Peyer's patch (tissue), 4 donors: ENCODE data around the gene KANSL1. TPM values are rescaled to one million over a fixed set of nuclear protein-coding genes. Genes with fewer than 3 reads are reported as not detected.

ENCODE experiments used
- DNase-seq, 3 donors: peaks; one replicate each; pipeline ENCODE4 v3.0.0-alpha.2; 2017 to 2019
- H3K27ac ChIP-seq, 4 donors: fragments of 200-600 bp; sonication (generic); one replicate each; pipeline ENCODE4 v1.5.1; 2016 to 2019
- H3K27me3 ChIP-seq, 2 donors: fragments of 200-600 bp; sonication (generic); one replicate each; pipeline ENCODE4 v1.5.1; 2019
- H3K36me3 ChIP-seq, 3 donors: fragments of 200-600 bp; sonication (generic); one replicate each; pipeline ENCODE4 v1.5.1; 2016 to 2019
- H3K4me1 ChIP-seq, 4 donors: fragments of 200-600 bp; sonication (generic); one replicate each; pipeline ENCODE4 v1.5.1; 2016 to 2019
- H3K4me3 ChIP-seq, 4 donors: fragments of 200-600 bp; sonication (generic); 1 replicate in 3 of 4; 2 replicates in 1 of 4; pipeline ENCODE4 v1.5.1; 2016 to 2019; ENCODE audit warnings: mild to moderate bottlenecking in 1 of 4
- H3K9me3 ChIP-seq, 4 donors: fragments of 200-600 bp; sonication (generic); one replicate each; pipeline ENCODE4 v1.5.1; 2016 to 2019; ENCODE audit warnings: mild to moderate bottlenecking in 1 of 4
- CTCF ChIP-seq, 6 experiments: fragments of 450-650 bp in 4 of 6; fragments of 200-600 bp in 2 of 6; sonication (generic) in 1 of 6; IDR thresholded peaks; one replicate each; pipeline ENCODE4 v1.5.1; 2017 to 2019; ENCODE audit warnings: antibody characterized with exemption in 6 of 6, mild to moderate bottlenecking in 3 of 6, moderate library complexity in 1 of 6
- POLR2A ChIP-seq, 2 donors: fragments of 450-650 bp; IDR thresholded peaks; one replicate each; pipeline ENCODE4 v1.5.1; 2017; ENCODE audit warnings: antibody characterized with exemption in 2 of 2, mild to moderate bottlenecking in 2 of 2, moderate library complexity in 2 of 2
- total RNA-seq, 4 donors: library from RNA; depleted of rRNA; stranded (reverse); fragments of >200 nt; gene quantifications; one replicate each; pipeline ENCODE4 v1.1.0, GENCODE V29; 2016

Gene KANSL1
- total RNA-seq, 4 donors from 2014 or later: 97.6 to 328 (median 141) TPM

- H3K4me3 ChIP-seq: no peak overlapping the region
- peaks cover 0 to 31% (median 0%) of the 10 kb centered on the region in 4 donors for H3K4me1 ChIP-seq
- H3K27ac ChIP-seq: no peak overlapping the region
- no peaks in the 10 kb centered on the region for H3K9me3 ChIP-seq
- no peaks in the 10 kb centered on the region for H3K27me3 ChIP-seq
- peaks cover 0 to 26% (median 0%) of the 10 kb centered on the region in 3 donors for H3K36me3 ChIP-seq
- no peak for DNase-seq
- TF ChIP-seq POLR2A (IDR thresholded peaks at IDR 0.05): no peak
- TF ChIP-seq CTCF (IDR thresholded peaks at IDR 0.05): no peak
Measured at GRCh38 chr17:46171939-46172338, 21.3 kb downstream of the KANSL1 start.

- TF ChIP-seq POLR2A (IDR thresholded peaks at IDR 0.05): no peak
- no peak for TF ChIP-seq CTCF (IDR thresholded peaks at IDR 0.05)
- Histone ChIP-seq H3K9me3 (no peaks in the 10 kb centered on the region), H3K27ac (no peak overlapping the region), H3K27me3 (no peaks in the 10 kb centered on the region), H3K36me3 (peaks cover 0 to 26% (median 0%) of the 10 kb centered on the region in 3 donors), H3K4me1 (peaks cover 0 to 24% (median 0%) of the 10 kb centered on the region in 4 donors), H3K4me3 (no peak overlapping the region)
- no peak for DNase-seq
Measured at GRCh38 chr17:46170639-46171429, 22.4 kb downstream of the KANSL1 start.

GRCh38 chr17:46169913-46170638, 23.2 kb downstream of the KANSL1 start:
- peaks cover 0 to 31% (median 0%) of the 10 kb centered on the region in 4 donors for H3K4me1 ChIP-seq
- no peak for DNase-seq

GRCh38 chr17:46167826-46168569, 25.2 kb downstream of the KANSL1 start:
- TF ChIP-seq POLR2A (IDR thresholded peaks at IDR 0.05): no peak
- TF ChIP-seq CTCF (IDR thresholded peaks at IDR 0.05): no peak
- Histone ChIP-seq H3K27ac (no peak overlapping the region), H3K36me3 (peaks cover 0 to 26% (median 0%) of the 10 kb centered on the region in 3 donors), H3K27me3 (no peaks in the 10 kb centered on the region), H3K9me3 (no peaks in the 10 kb centered on the region), H3K4me1 (peaks cover 0 to 32% (median 8%) of the 10 kb centered on the region in 4 donors), H3K4me3 (no peak overlapping the region)
- no peak for DNase-seq

More at GRCh38 chr17:46169913-46170638, 23.2 kb downstream of the KANSL1 start:
- TF ChIP-seq CTCF (IDR thresholded peaks at IDR 0.05) (no peak), POLR2A (IDR thresholded peaks at IDR 0.05) (no peak)
- Histone ChIP-seq H3K27me3 (no peaks in the 10 kb centered on the region), H3K27ac (no peak overlapping the region), H3K9me3 (no peaks in the 10 kb centered on the region), H3K36me3 (peaks cover 0 to 26% (median 0%) of the 10 kb centered on the region in 3 donors), H3K4me3 (no peak overlapping the region)

GRCh38 chr17:46167267-46167666, 26.0 kb downstream of the KANSL1 start:
- Histone ChIP-seq H3K27me3 (no peaks in the 10 kb centered on the region), H3K27ac (no peak overlapping the region), H3K9me3 (no peaks in the 10 kb centered on the region), H3K4me3 (no peak overlapping the region), H3K4me1 (peaks cover 0 to 38% (median 13%) of the 10 kb centered on the region in 4 donors), H3K36me3 (peaks cover 0 to 26% (median 0%) of the 10 kb centered on the region in 3 donors)
- no peak for DNase-seq
- TF ChIP-seq CTCF (IDR thresholded peaks at IDR 0.05): no peak
- no peak for TF ChIP-seq POLR2A (IDR thresholded peaks at IDR 0.05)
